ENCODE results near the gene DCLRE1A.

Gene DCLRE1A

DNA sequence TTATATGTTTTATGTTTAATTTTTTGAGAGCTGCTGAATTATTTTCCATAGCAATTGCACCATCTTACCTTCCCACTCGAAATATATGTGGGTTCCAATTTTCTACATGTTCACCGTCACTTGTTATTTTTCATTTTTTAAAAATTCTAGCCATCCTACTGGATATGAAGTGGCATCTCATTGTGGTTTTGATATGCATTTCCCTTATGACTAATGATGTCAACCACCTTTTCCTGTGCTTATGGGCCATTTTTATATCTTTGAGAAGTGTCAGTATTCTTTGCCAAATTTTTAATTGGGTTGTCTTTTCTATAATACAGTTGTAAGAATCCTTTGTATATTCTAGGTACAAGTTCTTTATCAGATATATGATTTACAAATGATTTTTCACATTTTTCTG is 28.4 kb upstream of the DCLRE1A start:
- no peak overlapping the region for H3K9ac ChIP-seq
- H3K36me3 ChIP-seq (ENCODE audit: insufficient read depth), result no peaks in the 10 kb centered on the region
- no peaks in the 10 kb centered on the region for H4K20me1 ChIP-seq (ENCODE audit: insufficient read depth)
- H3K4me3 ChIP-seq (IDR thresholded peaks at IDR 0.05; ENCODE audit: insufficient read depth, low read depth, low read length), result no peak overlapping the region
- no peak overlapping the region for H3K27ac ChIP-seq
- TF ChIP-seq, protein P1, sequence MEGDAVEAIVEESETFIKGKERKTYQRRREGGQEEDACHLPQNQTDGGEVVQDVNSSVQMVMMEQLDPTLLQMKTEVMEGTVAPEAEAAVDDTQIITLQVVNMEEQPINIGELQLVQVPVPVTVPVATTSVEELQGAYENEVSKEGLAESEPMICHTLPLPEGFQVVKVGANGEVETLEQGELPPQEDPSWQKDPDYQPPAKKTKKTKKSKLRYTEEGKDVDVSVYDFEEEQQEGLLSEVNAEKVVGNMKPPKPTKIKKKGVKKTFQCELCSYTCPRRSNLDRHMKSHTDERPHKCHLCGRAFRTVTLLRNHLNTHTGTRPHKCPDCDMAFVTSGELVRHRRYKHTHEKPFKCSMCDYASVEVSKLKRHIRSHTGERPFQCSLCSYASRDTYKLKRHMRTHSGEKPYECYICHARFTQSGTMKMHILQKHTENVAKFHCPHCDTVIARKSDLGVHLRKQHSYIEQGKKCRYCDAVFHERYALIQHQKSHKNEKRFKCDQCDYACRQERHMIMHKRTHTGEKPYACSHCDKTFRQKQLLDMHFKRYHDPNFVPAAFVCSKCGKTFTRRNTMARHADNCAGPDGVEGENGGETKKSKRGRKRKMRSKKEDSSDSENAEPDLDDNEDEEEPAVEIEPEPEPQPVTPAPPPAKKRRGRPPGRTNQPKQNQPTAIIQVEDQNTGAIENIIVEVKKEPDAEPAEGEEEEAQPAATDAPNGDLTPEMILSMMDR (conservative IDR thresholded peaks at IDR 0.05; ENCODE audit: low read depth, low read length), result no peak
- H3K79me2 ChIP-seq (ENCODE audit: insufficient read depth, low read depth), result no peaks in the 10 kb centered on the region
- H2AFZ ChIP-seq (ENCODE audit: low read depth), result no peak overlapping the region
- no peaks in the 10 kb centered on the region for H3K4me1 ChIP-seq (ENCODE audit: low read depth, poor library complexity, severe bottlenecking)
- no peaks in the 10 kb centered on the region for H3K27me3 ChIP-seq (ENCODE audit: insufficient read depth, low read depth)
- H3K4me2 ChIP-seq, result no peak overlapping the region

DNA sequence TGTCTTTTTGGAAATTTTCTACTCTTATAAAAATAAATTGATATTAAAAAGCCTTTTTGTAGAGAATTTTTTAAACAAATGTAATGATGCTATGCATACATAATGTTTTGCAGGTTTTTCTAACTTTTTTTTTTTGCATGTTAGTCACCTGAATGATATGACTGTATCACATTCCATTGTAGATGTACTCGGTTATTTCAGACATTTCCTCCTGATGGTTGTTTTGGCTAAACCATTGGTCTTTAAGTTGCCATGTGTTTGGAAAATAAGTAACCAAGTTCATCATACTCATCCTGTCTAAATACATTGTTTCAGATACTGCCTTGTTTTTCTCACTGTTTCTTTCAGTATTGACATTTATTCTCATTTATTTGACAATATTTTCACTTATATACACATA is 26.4 kb upstream of the DCLRE1A start:
- H3K4me3 ChIP-seq (IDR thresholded peaks at IDR 0.05; ENCODE audit: insufficient read depth, low read depth, low read length), result no peak overlapping the region
- no peaks in the 10 kb centered on the region for H4K20me1 ChIP-seq (ENCODE audit: insufficient read depth)
- no peaks in the 10 kb centered on the region for H3K27me3 ChIP-seq (ENCODE audit: insufficient read depth, low read depth)
- no peak overlapping the region for H3K9ac ChIP-seq
- H3K4me2 ChIP-seq, result no peak overlapping the region
- H3K36me3 ChIP-seq (ENCODE audit: insufficient read depth), result no peaks in the 10 kb centered on the region
- H3K27ac ChIP-seq, result no peak overlapping the region
- H3K79me2 ChIP-seq (ENCODE audit: insufficient read depth, low read depth), result no peaks in the 10 kb centered on the region
- no peak overlapping the region for H2AFZ ChIP-seq (ENCODE audit: low read depth)
- TF ChIP-seq, protein P1 (conservative IDR thresholded peaks at IDR 0.05; ENCODE audit: low read depth, low read length), result no peak
- H3K4me1 ChIP-seq (ENCODE audit: low read depth, poor library complexity, severe bottlenecking), result no peaks in the 10 kb centered on the region

DNA sequence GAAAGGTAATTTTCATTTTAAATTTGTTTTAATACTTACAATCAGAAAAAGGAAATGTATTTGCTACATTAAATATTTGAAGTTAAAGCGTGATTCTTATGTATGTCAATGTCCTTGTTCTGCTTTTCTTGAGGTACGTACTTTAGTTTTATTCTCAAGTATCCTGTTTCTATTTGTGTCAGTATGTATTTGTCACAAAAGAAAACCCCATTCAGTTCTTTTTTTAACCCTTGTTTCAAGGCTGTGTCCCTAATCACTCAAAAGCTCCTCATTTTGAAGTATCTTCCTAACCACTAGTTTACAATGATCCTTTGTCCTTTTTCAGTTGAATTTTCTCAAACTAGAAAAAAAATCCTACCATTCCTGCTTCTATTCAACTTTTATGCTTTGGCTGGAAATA is 25.8 kb upstream of the DCLRE1A start:
- TF ChIP-seq, protein P1 (conservative IDR thresholded peaks at IDR 0.05; ENCODE audit: low read depth, low read length), result no peak
- H3K4me2 ChIP-seq, result no peak overlapping the region
- no peaks in the 10 kb centered on the region for H4K20me1 ChIP-seq (ENCODE audit: insufficient read depth)
- H3K27ac ChIP-seq, result no peak overlapping the region
- H3K36me3 ChIP-seq (ENCODE audit: insufficient read depth), result no peaks in the 10 kb centered on the region
- H3K9ac ChIP-seq, result no peak overlapping the region
- no peaks in the 10 kb centered on the region for H3K4me1 ChIP-seq (ENCODE audit: low read depth, poor library complexity, severe bottlenecking)
- H2AFZ ChIP-seq (ENCODE audit: low read depth), result no peak overlapping the region
- no peaks in the 10 kb centered on the region for H3K79me2 ChIP-seq (ENCODE audit: insufficient read depth, low read depth)
- H3K27me3 ChIP-seq (ENCODE audit: insufficient read depth, low read depth), result no peaks in the 10 kb centered on the region
- no peak overlapping the region for H3K4me3 ChIP-seq (IDR thresholded peaks at IDR 0.05; ENCODE audit: insufficient read depth, low read depth, low read length)

DNA sequence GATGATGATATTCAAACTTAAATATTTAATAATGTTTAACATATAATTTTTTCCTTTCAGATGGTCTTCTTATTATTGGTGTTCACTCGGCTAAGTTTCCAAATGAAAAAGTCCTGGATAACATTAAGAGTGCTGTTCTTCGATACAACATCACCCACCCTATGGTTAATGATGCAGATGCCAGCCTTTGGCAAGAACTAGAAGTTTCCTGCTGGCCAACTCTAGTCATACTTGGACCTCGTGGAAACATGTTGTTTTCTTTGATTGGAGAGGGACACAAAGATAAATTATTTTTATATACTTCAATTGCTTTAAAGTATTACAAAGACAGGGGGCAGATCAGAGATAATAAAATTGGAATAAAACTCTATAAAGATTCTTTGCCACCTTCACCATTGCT is 22.6 kb upstream of the DCLRE1A start:
- Histone ChIP-seq H3K79me2 (ENCODE audit: insufficient read depth, low read depth) (no peaks in the 10 kb centered on the region), H3K4me2 (no peak overlapping the region), H3K4me1 (ENCODE audit: low read depth, poor library complexity, severe bottlenecking) (peaks cover 9% of the 10 kb centered on the region), H3K27me3 (ENCODE audit: insufficient read depth, low read depth) (no peaks in the 10 kb centered on the region), H4K20me1 (ENCODE audit: insufficient read depth) (no peaks in the 10 kb centered on the region), H3K9ac (no peak overlapping the region), H3K36me3 (ENCODE audit: insufficient read depth) (no peaks in the 10 kb centered on the region), H3K4me3 (IDR thresholded peaks at IDR 0.05; ENCODE audit: insufficient read depth, low read depth, low read length) (no peak overlapping the region), H2AFZ (ENCODE audit: low read depth) (no peak overlapping the region), H3K27ac (no peak overlapping the region)
- TF ChIP-seq, protein P1 (conservative IDR thresholded peaks at IDR 0.05; ENCODE audit: low read depth, low read length), result no peak

All from KMS-11 (cell line).